Measurements from ENCODE around the gene BMF. TPM values are rescaled to one million over a fixed set of nuclear protein-coding genes. Genes with fewer than 3 reads are reported as not detected.

BMF gene
- total RNA-seq, 1 donor from 2014 or later, result 3.2 TPM

- intact Hi-C loops (cut with DNase I), result loop anchor here (1.0 to 5.0 kb wide), 2 partner anchors 32 to 115 kb away; partner anchors contain the start of gene BUB1B
- ATAC-seq, result no peak
- DNase-seq (ENCODE audit: missing footprints), result no peak
Observed at GRCh38 chr15:40046721-40047414, 61.8 kb downstream of the BMF start.

- intact Hi-C loops (cut with DNase I), result loop anchor here (1.0 to 5.0 kb wide), 5 partner anchors 34 to 229 kb away; partner anchors contain the start of gene BUB1B
- ATAC-seq (no peak), DNase-seq (ENCODE audit: missing footprints) (no peak)
Observed at GRCh38 chr15:40045572-40046217, 63.0 kb downstream of the BMF start.

GRCh38 chr15:40044717-40045571 lies 63.7 kb downstream of the BMF start:
- intact Hi-C loops (cut with DNase I), result loop anchor here (1.0 to 5.0 kb wide), 4 partner anchors 60 to 230 kb away; partner anchors contain the start of gene BUB1B
- ATAC-seq (peak; percentile 95), DNase-seq (ENCODE audit: missing footprints) (peak; percentile 95)

GRCh38 chr15:40043927-40044716 lies 64.6 kb downstream of the BMF start:
- intact Hi-C loops (cut with DNase I), result loop anchor here (2.0 kb wide), 2 partner anchors 61 to 231 kb away; no protein-coding TSS in a partner anchor
- no peak for ATAC-seq
- DNase-seq (ENCODE audit: missing footprints), result no peak

GRCh38 chr15:40042791-40043320 lies 65.8 kb downstream of the BMF start:
- no peak for ATAC-seq
- no peak for DNase-seq (ENCODE audit: missing footprints)
- intact Hi-C loops (cut with DNase I), result no loop called here

GRCh38 chr15:40040770-40041169 lies 67.9 kb downstream of the BMF start:
- DNase-seq (ENCODE audit: missing footprints), result no peak
- ATAC-seq, result no peak
- intact Hi-C loops (cut with DNase I), result no loop called here

- intact Hi-C loops (cut with DNase I), result no loop called here
Observed at GRCh38 chr15:40040293-40040635, 68.4 kb downstream of the BMF start.

GRCh38 chr15:40038638-40039543 lies 69.8 kb downstream of the BMF start, which contains the start of gene SRP14:
TSS of gene SRP14 (minus strand) at chr15:40039181. CDS start at chr15:40039116, 65 bp downstream.
- peak; percentile 97 for DNase-seq (ENCODE audit: missing footprints)
- peak; percentile 98 for ATAC-seq
- intact Hi-C loops (cut with DNase I), result loop anchor here (1.0 to 5.0 kb wide), 2 partner anchors 235 to 257 kb away; partner anchors contain the start of gene FSIP1

More at GRCh38 chr15:40040293-40040635, 68.4 kb downstream of the BMF start:
- ATAC-seq (no peak), DNase-seq (ENCODE audit: missing footprints) (no peak)

GRCh38 chr15:40038275-40038637 lies 70.4 kb downstream of the BMF start:
- intact Hi-C loops (cut with DNase I), result loop anchor here (5.0 kb wide), 1 partner anchor 256 kb away; the partner anchor contains the start of gene FSIP1
- ATAC-seq (no peak), DNase-seq (ENCODE audit: missing footprints) (no peak)

Other genes with a start within 250 kb of the BMF start
- 1.8 TPM for gene GPR176, start 188.6 kb downstream of the BMF start, total RNA-seq
- 23.3 TPM for gene EIF2AK4, start 174.8 kb downstream of the BMF start, total RNA-seq
- gene SRP14, start 69.7 kb downstream of the BMF start, total RNA-seq, result 232 TPM
- gene BUB1B, start 52.2 kb upstream of the BMF start, total RNA-seq, result 2.4 TPM
- gene PAK6, start 130.2 kb upstream of the BMF start, total RNA-seq, result 10.1 TPM
- gene ANKRD63, start 174.2 kb upstream of the BMF start, total RNA-seq, result 0.92 TPM
- 8.2 TPM for gene PLCB2, start 199.1 kb upstream of the BMF start, total RNA-seq
- gene INAFM2, start 214.8 kb upstream of the BMF start, total RNA-seq, result 55.6 TPM
- 162 TPM for gene CCDC9B, start 232.1 kb upstream of the BMF start, total RNA-seq
- gene PHGR1, start 242.2 kb upstream of the BMF start, total RNA-seq, result not detected
- 3.9 TPM for gene DISP2, start 249.3 kb upstream of the BMF start, total RNA-seq